ENCODE data around the gene NLGN1. TPM values are rescaled to one million over a fixed set of nuclear protein-coding genes. Genes with fewer than 3 reads are reported as not detected.

Gene NLGN1
- total RNA-seq, 1 experiment from 2014 or later, result 16.9 TPM

- DNase-seq (ENCODE audit: low spot score), result no peak
Measured at GRCh38 chr3:173977747-173978146, 580.2 kb downstream of the NLGN1 start.

GRCh38 chr3:173983343-173983742 lies 585.8 kb downstream of the NLGN1 start:
- DNase-seq (ENCODE audit: low spot score), result no peak

GRCh38 chr3:173986861-173987410 lies 589.4 kb downstream of the NLGN1 start:
- no peak for DNase-seq (ENCODE audit: low spot score)

- DNase-seq (ENCODE audit: low spot score), result no peak
Measured at GRCh38 chr3:173988909-173989308, 591.4 kb downstream of the NLGN1 start.

- DNase-seq (ENCODE audit: low spot score), result no peak
Measured at GRCh38 chr3:173992416-173992815, 594.9 kb downstream of the NLGN1 start.

- peak; percentile 62 for DNase-seq (ENCODE audit: low spot score)
Measured at GRCh38 chr3:173993299-173993698, 595.8 kb downstream of the NLGN1 start.

GRCh38 chr3:174000675-174001074 lies 603.1 kb downstream of the NLGN1 start:
- DNase-seq (ENCODE audit: low spot score), result no peak

GRCh38 chr3:174002543-174002942 lies 605.0 kb downstream of the NLGN1 start:
- DNase-seq (ENCODE audit: low spot score), result no peak

- DNase-seq (ENCODE audit: low spot score), result no peak
Measured at GRCh38 chr3:174010907-174011306, 613.4 kb downstream of the NLGN1 start.

GRCh38 chr3:174016186-174016585 lies 618.6 kb downstream of the NLGN1 start:
- DNase-seq (ENCODE audit: low spot score), result no peak

- no peak for DNase-seq (ENCODE audit: low spot score)
Measured at GRCh38 chr3:174020156-174020555, 622.6 kb downstream of the NLGN1 start.

- DNase-seq (ENCODE audit: low spot score), result no peak
Measured at GRCh38 chr3:174023421-174023820, 625.9 kb downstream of the NLGN1 start.

- DNase-seq (ENCODE audit: low spot score), result no peak
Measured at GRCh38 chr3:174028673-174029072, 631.1 kb downstream of the NLGN1 start.

- DNase-seq (ENCODE audit: low spot score), result no peak
Measured at GRCh38 chr3:174035328-174035886, 637.9 kb downstream of the NLGN1 start.

GRCh38 chr3:174046311-174046710 lies 648.8 kb downstream of the NLGN1 start:
- DNase-seq (ENCODE audit: low spot score), result no peak

GRCh38 chr3:174049472-174049871 lies 651.9 kb downstream of the NLGN1 start:
- DNase-seq (ENCODE audit: low spot score), result no peak

GRCh38 chr3:174051191-174051590 lies 653.6 kb downstream of the NLGN1 start:
- DNase-seq (ENCODE audit: low spot score), result no peak

GRCh38 chr3:174058804-174059203 lies 661.3 kb downstream of the NLGN1 start:
- DNase-seq (ENCODE audit: low spot score), result no peak

- DNase-seq (ENCODE audit: low spot score), result no peak
Measured at GRCh38 chr3:174060431-174060830, 662.9 kb downstream of the NLGN1 start.

GRCh38 chr3:174061162-174061561 lies 663.6 kb downstream of the NLGN1 start:
- DNase-seq (ENCODE audit: low spot score), result no peak

GRCh38 chr3:174061731-174062130 lies 664.2 kb downstream of the NLGN1 start:
- no peak for DNase-seq (ENCODE audit: low spot score)

GRCh38 chr3:174062923-174063322 lies 665.4 kb downstream of the NLGN1 start:
- no peak for DNase-seq (ENCODE audit: low spot score)

- no peak for DNase-seq (ENCODE audit: low spot score)
Measured at GRCh38 chr3:174068035-174068434, 670.5 kb downstream of the NLGN1 start.

- no peak for DNase-seq (ENCODE audit: low spot score)
Measured at GRCh38 chr3:174072675-174073074, 675.1 kb downstream of the NLGN1 start.
